CD4-positive, alpha-beta T cell treated with Interleukin-21 for 1 hour (primary cell): Measurements from ENCODE around the gene C1GALT1C1L.
A peak's percentile ranks its signal among the peaks of the same experiment; 100 is the strongest.
"Not testable (repeated sequence)": the region's sequence is repeated elsewhere in the genome, so short reads cannot be mapped to it uniquely, and the experiment has no call there.

ENCODE experiments used
- DNase-seq: peaks from one replicate; pipeline ENCODE4 v3.0.0-alpha.2; 2020

The C1GALT1C1L gene

DNA sequence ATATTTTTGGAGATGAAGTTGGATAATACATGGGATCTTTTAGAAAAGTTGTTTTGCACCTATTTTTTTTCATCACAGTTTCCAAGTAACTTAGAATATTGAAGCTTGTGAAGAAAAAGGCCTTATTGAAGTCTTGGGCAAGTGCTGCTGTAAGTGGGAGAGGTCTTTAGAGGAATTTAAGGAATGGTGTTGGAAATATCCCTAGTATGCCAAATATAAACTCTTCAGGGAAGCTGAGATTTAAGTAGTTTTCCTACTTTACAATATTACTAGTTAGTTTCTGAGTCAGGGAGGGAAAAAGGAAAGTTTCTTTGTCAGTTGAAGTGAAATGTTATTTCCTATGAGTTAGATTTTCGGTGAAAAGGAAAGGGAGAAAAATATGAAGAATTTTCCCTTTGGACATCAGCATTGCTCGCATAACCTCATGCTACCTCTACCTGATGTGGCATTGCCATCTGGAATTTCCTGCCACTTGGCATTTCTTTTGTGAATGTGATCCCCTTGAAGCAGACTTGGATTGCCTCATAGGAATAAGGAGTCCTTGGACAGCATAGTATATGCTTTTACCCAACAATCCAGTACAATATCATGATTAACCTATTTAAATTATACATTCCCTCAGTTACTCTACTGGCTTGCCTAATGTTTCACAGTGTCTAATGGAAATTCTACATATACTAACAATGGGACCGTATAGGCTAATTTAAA is 27.1 kb downstream of the C1GALT1C1L start:
- no peak for DNase-seq

- DNase-seq = no peak
Observed at GRCh38 chr2:43643680-43644079, 32.5 kb downstream of the C1GALT1C1L start.

GRCh38 chr2:43642363-43642762 is 33.9 kb downstream of the C1GALT1C1L start:
- no peak for DNase-seq

- DNase-seq = peak; percentile 85
Observed at GRCh38 chr2:43637030-43637803, 39.0 kb downstream of the C1GALT1C1L start, which contains the start of gene PLEKHH2. Gene PLEKHH2, plus strand, starts transcription at chr2:43637260. Its CDS starts 7,414 bp downstream, at chr2:43644674.

DNA sequence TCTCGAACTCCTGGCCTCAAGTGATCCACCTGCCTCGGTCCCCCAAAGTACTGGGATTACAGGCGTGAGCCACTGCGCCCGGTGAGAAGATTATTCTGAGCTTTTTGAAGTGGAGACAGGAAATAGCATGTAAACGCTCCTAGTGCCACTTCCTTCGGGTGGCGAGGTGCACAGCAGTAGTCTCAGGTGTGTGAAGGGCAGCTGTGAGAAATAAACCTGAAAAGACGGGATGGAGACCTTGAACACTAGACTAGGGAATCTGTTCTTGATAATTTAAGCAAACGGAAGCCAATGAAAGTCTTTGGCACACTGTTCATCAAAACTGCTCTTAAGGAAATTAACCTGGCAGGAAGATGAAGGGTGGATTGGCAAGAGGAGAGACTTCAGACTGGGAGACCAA is 39.6 kb downstream of the C1GALT1C1L start:
- peak; percentile 24 for DNase-seq

DNA sequence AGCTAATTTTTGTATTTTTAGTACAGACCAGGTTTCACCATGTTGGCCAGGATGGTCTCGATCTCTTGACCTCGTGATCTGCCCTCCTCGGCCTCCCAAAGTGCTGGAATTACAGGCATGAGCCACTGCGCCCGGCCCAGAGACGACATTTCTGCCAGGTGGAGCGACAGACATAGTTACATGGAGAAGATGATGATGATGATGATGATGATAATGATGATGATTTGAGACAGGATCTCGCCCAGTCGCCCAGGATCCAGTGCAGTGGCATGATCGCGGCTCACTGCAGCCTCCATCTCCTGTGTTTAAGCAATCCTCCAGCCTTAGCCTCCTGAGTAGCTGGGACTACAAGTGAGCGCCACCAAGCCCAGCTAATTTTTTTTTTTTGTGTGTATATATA is 40.1 kb downstream of the C1GALT1C1L start:
- not testable (repeated sequence) for DNase-seq

DNA sequence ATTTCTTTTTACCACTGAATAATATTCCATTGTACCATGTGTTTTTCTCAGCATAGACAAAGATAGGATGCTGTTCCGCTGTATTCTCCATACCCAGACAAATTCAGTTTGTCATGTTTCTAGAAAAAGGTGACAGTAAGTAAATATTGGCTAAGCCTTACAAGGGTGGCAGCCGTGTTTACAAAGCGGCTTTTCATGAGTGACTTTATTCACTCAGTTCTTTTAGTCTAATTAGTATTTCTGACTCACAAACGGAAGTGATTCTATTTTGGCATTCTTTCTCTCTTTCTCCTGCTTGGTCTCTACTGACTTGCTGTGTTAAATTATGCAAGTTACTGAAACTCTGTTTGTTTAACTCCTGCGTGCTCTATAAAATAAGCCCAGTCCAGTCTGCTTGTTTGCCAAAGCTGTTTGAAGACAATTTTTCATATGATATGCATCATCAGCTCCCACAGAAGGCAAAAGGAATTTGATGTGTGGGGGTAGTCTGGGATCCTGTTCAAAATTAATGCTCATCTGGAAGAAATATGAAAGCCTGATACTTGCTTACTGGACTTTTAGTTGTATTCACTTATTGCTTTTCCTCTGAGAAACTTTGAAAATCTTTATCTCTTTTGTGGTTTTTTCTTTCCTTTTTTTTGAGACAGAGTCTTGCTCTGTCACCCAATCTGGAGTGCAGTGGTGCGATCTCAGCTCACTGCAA is 41.5 kb downstream of the C1GALT1C1L start:
- no peak for DNase-seq

GRCh38 chr2:43631618-43632317 is 44.5 kb downstream of the C1GALT1C1L start:
- no peak for DNase-seq
